Mesenchymal stem cell (in vitro differentiated cells and primary cell): ENCODE measurements around the gene COL23A1.
A peak's percentile ranks its signal among the peaks of the same experiment; 100 is the strongest.

Experiments used
- DNase-seq: peaks from one replicate; pipeline ENCODE4 v3.0.0-alpha.2; 2013
- H2AFZ ChIP-seq: one replicate; pipeline ENCODE4 v1.6.1; 2013; ENCODE audit warnings: low read depth, mild to moderate bottlenecking, control low read depth, inconsistent platforms, low read length, moderate library complexity
- H2AK5ac ChIP-seq: 2 replicates; pipeline ENCODE4 v1.6.1; 2013; ENCODE audit warnings: low read length, moderate library complexity, mild to moderate bottlenecking, inconsistent platforms; ENCODE audit not compliant: severe bottlenecking
- H2BK120ac ChIP-seq: one replicate; pipeline ENCODE4 v1.6.1; 2013; ENCODE audit warnings: low read depth, mild to moderate bottlenecking, inconsistent platforms, low read length, moderate library complexity
- H2BK12ac ChIP-seq, 2 experiments: one replicate each; pipeline ENCODE4 v1.6.1; 2013; ENCODE audit warnings: inconsistent platforms in 2 of 2, low read length in 2 of 2, mild to moderate bottlenecking in 2 of 2, moderate library complexity in 2 of 2, control low read depth in 1 of 2
- H2BK15ac ChIP-seq: one replicate; pipeline ENCODE4 v1.6.1; 2013; ENCODE audit warnings: mild to moderate bottlenecking, low read depth, inconsistent platforms; ENCODE audit not compliant: poor library complexity, severe bottlenecking
- H2BK5ac ChIP-seq: 2 replicates; pipeline ENCODE4 v1.6.1; 2013; ENCODE audit warnings: low read depth, mild to moderate bottlenecking, low read length, control low read depth, inconsistent platforms; ENCODE audit not compliant: poor library complexity, severe bottlenecking
- H3K14ac ChIP-seq, 2 experiments: one replicate each; pipeline ENCODE4 v1.6.1; 2013; ENCODE audit warnings: inconsistent platforms in 2 of 2, low read length in 2 of 2, control low read depth in 1 of 2, mild to moderate bottlenecking in 1 of 2, moderate library complexity in 1 of 2
- H3K18ac ChIP-seq, 2 experiments: one replicate each; pipeline ENCODE4 v1.6.1; 2013; ENCODE audit warnings: inconsistent platforms in 2 of 2, low read length in 2 of 2, control low read depth in 1 of 2, low read depth in 1 of 2, mild to moderate bottlenecking in 1 of 2
- H3K23ac ChIP-seq, 2 experiments: one replicate each; pipeline ENCODE4 v1.6.1; 2013; ENCODE audit warnings: inconsistent platforms in 2 of 2, low read length in 2 of 2, mild to moderate bottlenecking in 2 of 2, moderate library complexity in 2 of 2, control low read depth in 1 of 2
- H3K27ac ChIP-seq: 2 replicates; pipeline ENCODE4 v1.5.1; 2013; ENCODE audit warnings: mild to moderate bottlenecking, moderate library complexity, low read length, control low read depth, inconsistent platforms; ENCODE audit not compliant: poor library complexity, severe bottlenecking
- H3K27me3 ChIP-seq, 2 experiments: 2 replicates each; pipeline versions ENCODE4 v1.6.1 to v1.7.0; 2013; ENCODE audit warnings: low read length in 2 of 2, mild to moderate bottlenecking in 2 of 2, moderate library complexity in 2 of 2, control low read depth in 1 of 2, inconsistent platforms in 1 of 2; ENCODE audit not compliant: control insufficient read depth in 1 of 2, insufficient read depth in 1 of 2
- H3K36me3 ChIP-seq, 2 experiments: 2 replicates each; pipeline versions ENCODE4 v1.6.1 to v1.7.0; 2013; ENCODE audit warnings: low read length in 2 of 2, control low read depth in 1 of 2, inconsistent platforms in 1 of 2, low read depth in 1 of 2, mild to moderate bottlenecking in 1 of 2; ENCODE audit not compliant: insufficient read depth in 2 of 2, control insufficient read depth in 1 of 2
- H3K4ac ChIP-seq, 2 experiments: one replicate each; pipeline ENCODE4 v1.6.1; 2013; ENCODE audit warnings: inconsistent platforms in 2 of 2, low read length in 2 of 2, mild to moderate bottlenecking in 2 of 2, moderate library complexity in 2 of 2, control low read depth in 1 of 2, low read depth in 1 of 2
- H3K4me1 ChIP-seq: 2 replicates; pipeline ENCODE4 v1.6.1; 2013; ENCODE audit warnings: low read depth, low read length, control low read depth; ENCODE audit not compliant: control insufficient read depth, insufficient read depth
- H3K4me2 ChIP-seq: 2 replicates; pipeline ENCODE4 v1.6.1; 2013; ENCODE audit warnings: low read length, mild to moderate bottlenecking, inconsistent platforms; ENCODE audit not compliant: poor library complexity, severe bottlenecking
- H3K4me3 ChIP-seq, 2 experiments: 2 replicates each; pipeline versions ENCODE4 v1.5.1 to v1.7.0; 2013; ENCODE audit warnings: low read length in 2 of 2, mild to moderate bottlenecking in 2 of 2, control low read depth in 1 of 2, low read depth in 1 of 2; ENCODE audit not compliant: insufficient read depth in 1 of 2
- H3K79me1 ChIP-seq: replicated peaks from 2 replicates; pipeline ENCODE4 v1.6.1; 2013; ENCODE audit warnings: mild to moderate bottlenecking, control low read depth, low read length, inconsistent platforms; ENCODE audit not compliant: poor library complexity, severe bottlenecking
- H3K9ac ChIP-seq: 2 replicates; pipeline ENCODE4 v1.7.0; 2013; ENCODE audit warnings: mild to moderate bottlenecking, low read length, moderate library complexity
- H3K9me3 ChIP-seq: 2 replicates; pipeline ENCODE4 v1.7.0; 2013; ENCODE audit warnings: mild to moderate bottlenecking, low read length; ENCODE audit not compliant: control insufficient read depth
- H4K8ac ChIP-seq: one replicate; pipeline ENCODE4 v1.6.1; 2013; ENCODE audit warnings: inconsistent platforms, mild to moderate bottlenecking, low read length, moderate library complexity
- H4K91ac ChIP-seq: one replicate; pipeline ENCODE4 v1.6.1; 2013; ENCODE audit warnings: mild to moderate bottlenecking, low read length, inconsistent platforms
- WGBS: methylation state at CpG from one replicate; pipeline ENCODE4 v1.1.7; 2013; ENCODE audit warnings: mixed read lengths; 5-methylcytosine and 5-hydroxymethylcytosine counted together

Gene COL23A1

GRCh38 chr5:178538741-178539229, 51.4 kb downstream of the COL23A1 start:
- Histone ChIP-seq H3K4me3 (no peak overlapping the region), H3K27ac (no peak overlapping the region), H2BK15ac (no peak overlapping the region), H2BK5ac (no peak overlapping the region), H3K4ac (no peak overlapping the region), H4K91ac (no peak overlapping the region), H3K9ac (no peak overlapping the region), H3K18ac (no peak overlapping the region), H3K4me2 (no peak overlapping the region), H2AFZ (no peak overlapping the region), H3K36me3 (no peaks in the 10 kb centered on the region), H3K79me1 (no peaks in the 10 kb centered on the region), H2AK5ac (no peak overlapping the region), H3K4me1 (no peaks in the 10 kb centered on the region), H3K27me3 (no peaks in the 10 kb centered on the region), H2BK12ac (no peak overlapping the region), H3K23ac (no peak overlapping the region), H3K14ac (no peak overlapping the region), H3K9me3 (no peaks in the 10 kb centered on the region), H4K8ac (no peak overlapping the region), H2BK120ac (no peak overlapping the region)
- 49% methylated on average over 7 of the region's 7 CpGs for WGBS
- peak; percentile 76 for DNase-seq

DNA sequence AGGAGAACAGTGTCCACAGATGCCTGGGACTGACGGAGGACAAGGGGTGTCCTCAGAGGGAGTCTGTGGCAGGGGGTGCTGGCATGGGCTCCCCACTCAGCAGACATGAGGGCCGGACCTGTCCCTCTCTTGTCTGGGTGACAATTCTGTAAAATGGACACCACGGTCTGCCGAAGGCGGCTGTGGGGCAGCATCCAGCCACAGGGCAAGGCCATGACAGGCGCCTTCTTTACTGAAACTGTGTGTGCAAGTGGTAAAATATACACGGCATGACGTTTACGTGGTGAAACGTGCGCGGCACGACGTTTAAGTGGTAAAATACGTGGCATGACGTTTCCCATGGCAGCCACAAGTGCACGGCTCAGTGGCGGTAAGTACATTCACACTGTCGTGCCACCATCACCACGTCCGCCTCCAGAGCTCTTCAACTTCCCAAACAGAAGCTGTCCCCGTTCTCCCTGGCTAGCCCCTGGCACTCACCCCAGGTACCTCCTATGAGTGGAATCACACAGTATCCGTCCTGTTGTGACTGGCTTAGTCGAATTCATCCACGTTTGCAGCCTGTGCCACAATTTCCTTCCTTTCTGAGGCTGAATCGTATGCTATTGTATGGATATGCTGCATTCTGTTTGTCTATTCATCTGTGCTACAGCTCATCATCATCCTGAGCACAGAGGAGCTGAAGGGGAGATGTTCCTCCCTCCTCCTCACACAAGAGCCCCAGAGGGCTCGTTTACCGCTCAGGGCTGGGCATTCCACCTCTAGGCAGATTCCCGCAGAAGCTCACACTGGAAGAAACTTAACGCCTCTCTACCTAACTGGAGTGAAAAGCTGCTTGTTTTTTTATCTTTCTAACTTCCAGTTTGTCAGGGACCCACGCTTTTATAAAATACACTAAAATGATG, 52.5 kb downstream of the COL23A1 start:
- DNase-seq = no peak

DNA sequence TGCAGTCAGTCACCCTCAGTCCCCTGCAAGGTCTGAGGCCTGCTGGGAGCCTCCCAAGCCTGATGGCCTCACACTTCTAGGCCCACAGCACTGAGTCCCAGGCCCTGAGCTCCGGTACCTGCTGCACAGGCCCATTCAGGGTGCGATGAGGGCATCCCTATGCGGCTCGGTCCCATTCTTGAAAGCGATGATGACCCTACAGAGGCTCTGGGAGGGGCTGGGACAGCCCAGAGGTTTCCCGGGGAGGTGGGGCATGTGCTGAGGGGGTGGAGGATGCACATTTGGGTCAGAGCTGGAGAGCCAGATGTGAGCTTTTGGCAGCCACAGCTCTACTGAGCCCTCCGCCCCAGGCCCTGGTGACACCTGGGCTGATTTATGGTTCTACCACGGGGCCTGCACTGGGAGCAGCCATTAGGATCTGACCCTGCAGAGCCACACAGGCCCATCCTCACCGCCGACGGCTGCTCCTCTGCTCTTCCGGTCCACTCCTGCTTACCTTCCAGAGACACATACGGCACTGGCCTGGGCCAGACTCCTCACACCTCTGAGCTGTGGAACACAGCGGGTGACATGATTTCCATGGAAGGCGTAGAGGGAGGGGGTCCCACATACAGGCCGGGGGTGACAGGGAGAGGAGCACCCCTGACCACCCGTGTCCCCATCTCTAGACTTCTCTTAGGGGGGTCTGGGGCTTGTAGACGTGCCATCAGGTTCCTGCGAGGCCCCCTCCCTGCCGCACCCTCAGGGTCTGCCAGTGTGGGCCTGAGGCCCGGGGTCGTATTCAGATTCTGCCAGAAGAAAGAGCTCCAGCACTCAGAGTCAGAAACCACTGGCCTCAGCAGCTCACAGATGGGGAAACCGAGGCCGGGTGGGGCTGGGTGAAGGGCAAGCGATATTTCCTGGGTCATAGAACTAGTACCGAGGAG, 53.4 kb downstream of the COL23A1 start:
- Histone ChIP-seq H3K27ac (no peak overlapping the region), H3K4me2 (no peak overlapping the region), H2AK5ac (no peak overlapping the region), H3K36me3 (no peaks in the 10 kb centered on the region), H3K23ac (no peak overlapping the region), H2BK15ac (peak overlapping the region; percentile 36), H2BK5ac (no peak overlapping the region), H3K4ac (no peak overlapping the region), H4K91ac (no peak overlapping the region), H2BK12ac (no peak overlapping the region), H4K8ac (no peak overlapping the region), H3K27me3 (peaks cover 0 to 2% of the 10 kb centered on the region in 2 experiments), H3K4me3 (no peak overlapping the region), H3K79me1 (no peaks in the 10 kb centered on the region), H2BK120ac (no peak overlapping the region), H2AFZ (no peak overlapping the region), H3K4me1 (no peaks in the 10 kb centered on the region), H3K18ac (peak overlapping the region in 1 of 2 experiments; percentile 21), H3K9me3 (no peaks in the 10 kb centered on the region), H3K14ac (peak overlapping the region in 1 of 2 experiments; percentile 8), H3K9ac (no peak overlapping the region)
- 69% methylated on average over 26 of the region's 26 CpGs for WGBS
- no peak for DNase-seq

More for the DNA sequence above, 52.5 kb downstream of the COL23A1 start:
- Histone ChIP-seq H3K4me2 (no peak overlapping the region), H3K9ac (no peak overlapping the region), H3K4me3 (no peak overlapping the region), H3K79me1 (no peaks in the 10 kb centered on the region), H4K8ac (no peak overlapping the region), H3K18ac (peak overlapping the region in 1 of 2 experiments; percentile 24), H2AFZ (no peak overlapping the region), H3K4ac (no peak overlapping the region), H2BK120ac (no peak overlapping the region), H3K36me3 (no peaks in the 10 kb centered on the region), H2BK12ac (no peak overlapping the region), H3K27ac (no peak overlapping the region), H2BK15ac (peak overlapping the region; percentile 36), H3K14ac (peak overlapping the region in 1 of 2 experiments; percentile 32), H3K27me3 (no peaks in the 10 kb centered on the region), H2BK5ac (no peak overlapping the region), H3K4me1 (no peaks in the 10 kb centered on the region), H3K9me3 (no peaks in the 10 kb centered on the region), H2AK5ac (no peak overlapping the region), H4K91ac (no peak overlapping the region), H3K23ac (peak overlapping the region in 1 of 2 experiments; percentile 69)
- 87% methylated on average over 27 of the region's 31 CpGs for WGBS
